Kidney capillary endothelial cell (primary cell): ENCODE measurements around the gene ACOXL.

ENCODE experiments used
- DNase-seq: peaks from one replicate; pipeline ENCODE4 v3.0.0-alpha.2; 2018; ENCODE audit warnings: low spot score

Gene ACOXL

GRCh38 chr2:110828330-110828729, 96.0 kb downstream of the ACOXL start:
- DNase-seq, result no peak

GRCh38 chr2:110829413-110830146, 97.2 kb downstream of the ACOXL start:
- no peak for DNase-seq

GRCh38 chr2:110832740-110833139, 100.4 kb downstream of the ACOXL start:
- DNase-seq, result no peak

GRCh38 chr2:110834134-110834827, 101.9 kb downstream of the ACOXL start:
- DNase-seq, result no peak

- no peak for DNase-seq
These were observed 104.3 kb downstream of the ACOXL start for GRCh38 chr2:110836671-110837070.

GRCh38 chr2:110837446-110838409, 105.4 kb downstream of the ACOXL start:
- no peak for DNase-seq

- DNase-seq, result no peak
These were observed 106.4 kb downstream of the ACOXL start for GRCh38 chr2:110838657-110839384.

- no peak for DNase-seq
These were observed 108.1 kb downstream of the ACOXL start for GRCh38 chr2:110840508-110840907.

GRCh38 chr2:110842048-110842447, 109.7 kb downstream of the ACOXL start:
- DNase-seq, result no peak

- DNase-seq, result no peak
These were observed 111.1 kb downstream of the ACOXL start for GRCh38 chr2:110843496-110843895.

GRCh38 chr2:110843959-110844510, 111.7 kb downstream of the ACOXL start:
- no peak for DNase-seq

- no peak for DNase-seq
These were observed 115.3 kb downstream of the ACOXL start for GRCh38 chr2:110847651-110848050.

GRCh38 chr2:110848071-110848470, 115.7 kb downstream of the ACOXL start:
- DNase-seq, result no peak

- no peak for DNase-seq
These were observed 116.2 kb downstream of the ACOXL start for GRCh38 chr2:110848519-110849030.

- DNase-seq, result no peak
These were observed 119.2 kb downstream of the ACOXL start for GRCh38 chr2:110851531-110851930.

GRCh38 chr2:110852051-110852450, 119.7 kb downstream of the ACOXL start:
- DNase-seq, result no peak

- DNase-seq, result no peak
These were observed 120.3 kb downstream of the ACOXL start for GRCh38 chr2:110852541-110853263.

- peak; percentile 7 for DNase-seq
These were observed 121.1 kb downstream of the ACOXL start for GRCh38 chr2:110853516-110853915.

- no peak for DNase-seq
These were observed 121.6 kb downstream of the ACOXL start for GRCh38 chr2:110853948-110854347.

- DNase-seq, result no peak
These were observed 122.1 kb downstream of the ACOXL start for GRCh38 chr2:110854355-110855081.
